ENCODE data around the gene ADPRHL1. TPM values are rescaled to one million over a fixed set of nuclear protein-coding genes. Genes with fewer than 3 reads are reported as not detected.

ADPRHL1 gene
- total and polyA plus RNA-seq, 4 donors, result 0.28 to 0.67 (median 0.55) TPM

- Histone ChIP-seq H3K36me3 (ENCODE audit: control insufficient read depth in 4 of 4, insufficient read depth in 3 of 4, low read depth in 1 of 4, low read length in 3 of 4) (no peaks in the 10 kb centered on the region), H3K4me3 (ENCODE audit: low read depth in 1 of 3, low read length in 3 of 3) (no peak overlapping the region), H3K9me3 (ENCODE audit: control insufficient read depth in 4 of 4, low read length in 3 of 4) (no peaks in the 10 kb centered on the region), H3K27me3 (ENCODE audit: control insufficient read depth in 4 of 4, insufficient read depth in 4 of 4, low read length in 3 of 4) (no peaks in the 10 kb centered on the region), H3K4me1 (ENCODE audit: control insufficient read depth in 4 of 4, insufficient read depth in 4 of 4, low read length in 3 of 4) (no peaks in the 10 kb centered on the region), H3K9ac (ENCODE audit: low read depth in 1 of 2, low read length in 2 of 2) (no peak overlapping the region), H3K27ac (ENCODE audit: low read depth in 1 of 2, low read length in 2 of 2) (no peak overlapping the region)
- no peak for TF ChIP-seq REST (IDR thresholded peaks at IDR 0.05)
- TF ChIP-seq, protein P1, sequence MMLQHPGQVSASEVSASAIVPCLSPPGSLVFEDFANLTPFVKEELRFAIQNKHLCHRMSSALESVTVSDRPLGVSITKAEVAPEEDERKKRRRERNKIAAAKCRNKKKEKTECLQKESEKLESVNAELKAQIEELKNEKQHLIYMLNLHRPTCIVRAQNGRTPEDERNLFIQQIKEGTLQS (IDR thresholded peaks at IDR 0.05), result no peak
- TF ChIP-seq, protein P2, sequence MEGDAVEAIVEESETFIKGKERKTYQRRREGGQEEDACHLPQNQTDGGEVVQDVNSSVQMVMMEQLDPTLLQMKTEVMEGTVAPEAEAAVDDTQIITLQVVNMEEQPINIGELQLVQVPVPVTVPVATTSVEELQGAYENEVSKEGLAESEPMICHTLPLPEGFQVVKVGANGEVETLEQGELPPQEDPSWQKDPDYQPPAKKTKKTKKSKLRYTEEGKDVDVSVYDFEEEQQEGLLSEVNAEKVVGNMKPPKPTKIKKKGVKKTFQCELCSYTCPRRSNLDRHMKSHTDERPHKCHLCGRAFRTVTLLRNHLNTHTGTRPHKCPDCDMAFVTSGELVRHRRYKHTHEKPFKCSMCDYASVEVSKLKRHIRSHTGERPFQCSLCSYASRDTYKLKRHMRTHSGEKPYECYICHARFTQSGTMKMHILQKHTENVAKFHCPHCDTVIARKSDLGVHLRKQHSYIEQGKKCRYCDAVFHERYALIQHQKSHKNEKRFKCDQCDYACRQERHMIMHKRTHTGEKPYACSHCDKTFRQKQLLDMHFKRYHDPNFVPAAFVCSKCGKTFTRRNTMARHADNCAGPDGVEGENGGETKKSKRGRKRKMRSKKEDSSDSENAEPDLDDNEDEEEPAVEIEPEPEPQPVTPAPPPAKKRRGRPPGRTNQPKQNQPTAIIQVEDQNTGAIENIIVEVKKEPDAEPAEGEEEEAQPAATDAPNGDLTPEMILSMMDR (IDR thresholded peaks at IDR 0.05; ENCODE audit: low read depth, low read length, missing input control), result no peak
- TF ChIP-seq FOXA1 (IDR thresholded peaks at IDR 0.05), result no peak
- no peak for TF ChIP-seq EGR1 (IDR thresholded peaks at IDR 0.05; ENCODE audit: low read depth in 2 of 2)
- no peak for TF ChIP-seq JUND (IDR thresholded peaks at IDR 0.05)
- TF ChIP-seq GABPA (IDR thresholded peaks at IDR 0.05 in 1 of 2, conservative IDR thresholded peaks at IDR 0.05 in 1 of 2), result no peak
- TF ChIP-seq RAD21 (IDR thresholded peaks at IDR 0.05), result no peak
- no peak for TF ChIP-seq FOXA2 (IDR thresholded peaks at IDR 0.05)
- no peak for TF ChIP-seq YY1 (IDR thresholded peaks at IDR 0.05)
- TF ChIP-seq HNF4G (IDR thresholded peaks at IDR 0.05), result no peak
- TF ChIP-seq NR2F2 (IDR thresholded peaks at IDR 0.05), result no peak
- TF ChIP-seq, protein P3, sequence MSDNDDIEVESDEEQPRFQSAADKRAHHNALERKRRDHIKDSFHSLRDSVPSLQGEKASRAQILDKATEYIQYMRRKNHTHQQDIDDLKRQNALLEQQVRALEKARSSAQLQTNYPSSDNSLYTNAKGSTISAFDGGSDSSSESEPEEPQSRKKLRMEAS (IDR thresholded peaks at IDR 0.05), result no peak
- TF ChIP-seq SP1 (IDR thresholded peaks at IDR 0.05), result no peak
- no peak for TF ChIP-seq RXRA (IDR thresholded peaks at IDR 0.05)
- TF ChIP-seq TAF1 (conservative IDR thresholded peaks at IDR 0.05), result no peak
- no peak for TF ChIP-seq HNF4A (conservative IDR thresholded peaks at IDR 0.05)
- 96% methylated on average over 17 of the region's 17 CpGs for WGBS
- no peak for DNase-seq (ENCODE audit: low spot score)
Observed at GRCh38 chr13:113428469-113428865, 24.8 kb downstream of the ADPRHL1 start.

DNA sequence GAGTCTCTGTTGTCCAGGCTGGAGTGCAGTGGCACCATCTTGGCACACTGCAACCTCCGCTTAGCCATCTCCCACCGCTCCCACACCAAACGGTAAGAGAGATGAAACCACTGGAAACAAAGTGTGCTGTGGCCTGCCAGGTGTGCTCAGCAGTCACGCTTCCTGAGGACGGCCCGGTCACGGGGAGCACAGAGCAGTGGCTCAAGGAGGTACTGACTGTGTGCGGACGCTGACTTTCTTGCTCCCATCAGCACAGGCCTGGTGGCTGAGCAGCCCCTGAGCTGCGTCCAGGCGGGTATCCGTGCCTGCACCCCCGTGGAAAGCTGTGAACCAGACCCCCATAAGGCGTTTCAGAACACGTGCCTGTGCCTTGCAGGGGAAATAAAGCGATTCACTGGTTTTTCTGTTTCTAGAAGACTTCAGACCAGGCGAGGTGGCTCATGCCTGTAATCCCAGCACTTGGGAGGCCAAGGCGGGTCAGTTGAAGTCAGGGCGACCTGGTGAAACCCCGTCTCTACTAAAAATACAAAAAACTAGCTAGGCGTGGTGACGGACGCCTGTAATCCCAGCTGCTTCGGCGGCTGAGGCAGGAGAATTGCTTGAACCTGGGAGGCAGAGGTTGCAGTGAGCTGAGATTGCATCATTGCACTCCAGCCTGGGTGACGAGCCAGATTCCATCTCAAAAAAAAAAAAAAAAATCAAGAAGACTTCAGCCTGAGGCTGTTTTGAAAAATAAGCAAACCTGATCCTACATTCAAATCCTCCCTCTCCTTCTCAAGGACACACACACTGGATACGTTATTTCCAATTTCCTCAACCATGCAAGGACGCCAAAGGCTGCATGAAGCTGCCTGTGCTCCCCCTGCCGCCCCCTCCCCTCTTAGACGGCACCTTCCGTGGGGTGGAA lies 25.5 kb downstream of the ADPRHL1 start:
- 81% methylated on average over 31 of the region's 31 CpGs for WGBS
- no peak overlapping the region for H3K9ac ChIP-seq (ENCODE audit: low read depth in 1 of 2, low read length in 2 of 2)
- H3K4me3 ChIP-seq (ENCODE audit: low read depth in 1 of 3, low read length in 3 of 3), result no peak overlapping the region
- H3K36me3 ChIP-seq (ENCODE audit: control insufficient read depth in 4 of 4, insufficient read depth in 3 of 4, low read depth in 1 of 4, low read length in 3 of 4), result no peaks in the 10 kb centered on the region
- no peaks in the 10 kb centered on the region for H3K27me3 ChIP-seq (ENCODE audit: control insufficient read depth in 4 of 4, insufficient read depth in 4 of 4, low read length in 3 of 4)
- H3K9me3 ChIP-seq (ENCODE audit: control insufficient read depth in 4 of 4, low read length in 3 of 4), result no peaks in the 10 kb centered on the region
- no peak for DNase-seq (ENCODE audit: low spot score)
- no peaks in the 10 kb centered on the region for H3K4me1 ChIP-seq (ENCODE audit: control insufficient read depth in 4 of 4, insufficient read depth in 4 of 4, low read length in 3 of 4)
- H3K27ac ChIP-seq (ENCODE audit: low read depth in 1 of 2, low read length in 2 of 2), result no peak overlapping the region
- TF ChIP-seq, protein P1 (IDR thresholded peaks at IDR 0.05), result no peak
- TF ChIP-seq, protein P4, sequence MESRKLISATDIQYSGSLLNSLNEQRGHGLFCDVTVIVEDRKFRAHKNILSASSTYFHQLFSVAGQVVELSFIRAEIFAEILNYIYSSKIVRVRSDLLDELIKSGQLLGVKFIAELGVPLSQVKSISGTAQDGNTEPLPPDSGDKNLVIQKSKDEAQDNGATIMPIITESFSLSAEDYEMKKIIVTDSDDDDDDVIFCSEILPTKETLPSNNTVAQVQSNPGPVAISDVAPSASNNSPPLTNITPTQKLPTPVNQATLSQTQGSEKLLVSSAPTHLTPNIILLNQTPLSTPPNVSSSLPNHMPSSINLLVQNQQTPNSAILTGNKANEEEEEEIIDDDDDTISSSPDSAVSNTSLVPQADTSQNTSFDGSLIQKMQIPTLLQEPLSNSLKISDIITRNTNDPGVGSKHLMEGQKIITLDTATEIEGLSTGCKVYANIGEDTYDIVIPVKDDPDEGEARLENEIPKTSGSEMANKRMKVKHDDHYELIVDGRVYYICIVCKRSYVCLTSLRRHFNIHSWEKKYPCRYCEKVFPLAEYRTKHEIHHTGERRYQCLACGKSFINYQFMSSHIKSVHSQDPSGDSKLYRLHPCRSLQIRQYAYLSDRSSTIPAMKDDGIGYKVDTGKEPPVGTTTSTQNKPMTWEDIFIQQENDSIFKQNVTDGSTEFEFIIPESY (IDR thresholded peaks at IDR 0.05), result no peak
- no peak for TF ChIP-seq FOXA2 (IDR thresholded peaks at IDR 0.05)
- TF ChIP-seq JUND (IDR thresholded peaks at IDR 0.05), result no peak
- TF ChIP-seq, protein P2 (IDR thresholded peaks at IDR 0.05; ENCODE audit: low read depth, low read length, missing input control), result no peak
- TF ChIP-seq YY1 (IDR thresholded peaks at IDR 0.05), result no peak
- TF ChIP-seq HNF4G (IDR thresholded peaks at IDR 0.05), result no peak
- no peak for TF ChIP-seq HNF4A (conservative IDR thresholded peaks at IDR 0.05)
- TF ChIP-seq, protein P3 (IDR thresholded peaks at IDR 0.05), result no peak
